Mesothelial cell of epicardium (in vitro differentiated cells): Measurements from ENCODE around the gene SCRN3. TPM values are rescaled to one million over a fixed set of nuclear protein-coding genes. Genes with fewer than 3 reads are reported as not detected.
"Not testable (repeated sequence)": the region's sequence is repeated elsewhere in the genome, so short reads cannot be mapped to it uniquely, and the experiment has no call there.

Source experiments
- DNase-seq, 2 experiments: peaks; one replicate each; pipeline ENCODE4 v3.0.0; 2021; ENCODE audit warnings: low spot score in 2 of 2; ENCODE audit not compliant: unreplicated experiment in 2 of 2
- H3K27ac Mint-ChIP-seq: 2 replicates; pipeline ENCODE4 v1.8.0; 2021; ENCODE audit warnings: mixed read lengths
- H3K27me3 Mint-ChIP-seq: 2 replicates; pipeline ENCODE4 v1.8.0; 2021; ENCODE audit warnings: low read depth, mixed read lengths
- H3K36me3 Mint-ChIP-seq: 2 replicates; pipeline ENCODE4 v1.8.0; 2021; ENCODE audit warnings: mixed read lengths
- H3K4me1 Mint-ChIP-seq: 2 replicates; pipeline ENCODE4 v1.8.0; 2021; ENCODE audit warnings: mixed read lengths
- H3K4me3 Mint-ChIP-seq: 2 replicates; pipeline ENCODE4 v1.8.0; 2021; ENCODE audit warnings: mild to moderate bottlenecking, moderate library complexity, mixed read lengths
- H3K9me3 Mint-ChIP-seq: 2 replicates; pipeline ENCODE4 v1.8.0; 2021; ENCODE audit warnings: mixed read lengths
- total RNA-seq: library from RNA; stranded (reverse); gene quantifications from 3 replicates; pipeline ENCODE4 v1.2.1, GENCODE V29; 2021
- TF ChIP-seq, protein P1 (sequence below): fragments of 200-600 bp; sonication (generic); IDR thresholded peaks from one replicate; pipeline ENCODE4 v1.5.0; 2021; ENCODE audit warnings: antibody characterized with exemption; ENCODE audit not compliant: unreplicated experiment

SCRN3 gene
- total RNA-seq, 1 donor from 2014 or later: 26.5 TPM

DNA sequence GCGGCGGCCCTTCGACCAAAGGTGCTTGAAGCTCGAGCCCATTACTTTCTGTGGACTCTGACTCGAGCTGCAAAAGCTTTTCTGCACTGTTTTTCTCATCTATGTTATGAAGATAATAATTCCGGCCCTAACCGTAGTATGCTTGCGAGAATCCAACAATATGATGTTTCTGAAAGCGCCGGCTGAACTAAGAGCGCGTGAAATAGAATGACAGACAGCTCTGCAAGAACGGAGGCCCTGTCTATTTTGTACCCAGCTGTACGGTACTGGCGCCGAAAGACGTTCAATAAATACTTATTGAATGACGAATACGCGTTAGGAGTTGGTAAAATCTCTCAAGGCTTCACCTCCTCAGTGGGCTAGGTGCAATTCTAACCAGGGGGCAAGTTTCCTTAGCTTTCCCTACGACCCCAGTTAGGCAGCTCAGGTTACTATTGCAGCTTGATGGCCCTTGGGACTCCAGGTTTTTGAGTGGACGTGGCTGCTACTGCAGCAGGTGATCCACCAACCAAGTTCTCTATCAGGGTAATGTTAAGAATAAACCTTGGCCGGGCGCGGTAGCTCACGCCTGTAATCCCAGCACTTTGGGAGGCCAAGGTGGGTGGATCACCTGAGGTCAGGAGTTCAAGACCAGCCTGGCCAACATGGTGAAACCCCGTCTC lies 570 bp downstream of the SCRN3 start:
- H3K27ac Mint-ChIP-seq: peak overlapping the region; percentile 98
- H3K27me3 Mint-ChIP-seq: no peaks in the 10 kb centered on the region
- TF ChIP-seq, protein P1, sequence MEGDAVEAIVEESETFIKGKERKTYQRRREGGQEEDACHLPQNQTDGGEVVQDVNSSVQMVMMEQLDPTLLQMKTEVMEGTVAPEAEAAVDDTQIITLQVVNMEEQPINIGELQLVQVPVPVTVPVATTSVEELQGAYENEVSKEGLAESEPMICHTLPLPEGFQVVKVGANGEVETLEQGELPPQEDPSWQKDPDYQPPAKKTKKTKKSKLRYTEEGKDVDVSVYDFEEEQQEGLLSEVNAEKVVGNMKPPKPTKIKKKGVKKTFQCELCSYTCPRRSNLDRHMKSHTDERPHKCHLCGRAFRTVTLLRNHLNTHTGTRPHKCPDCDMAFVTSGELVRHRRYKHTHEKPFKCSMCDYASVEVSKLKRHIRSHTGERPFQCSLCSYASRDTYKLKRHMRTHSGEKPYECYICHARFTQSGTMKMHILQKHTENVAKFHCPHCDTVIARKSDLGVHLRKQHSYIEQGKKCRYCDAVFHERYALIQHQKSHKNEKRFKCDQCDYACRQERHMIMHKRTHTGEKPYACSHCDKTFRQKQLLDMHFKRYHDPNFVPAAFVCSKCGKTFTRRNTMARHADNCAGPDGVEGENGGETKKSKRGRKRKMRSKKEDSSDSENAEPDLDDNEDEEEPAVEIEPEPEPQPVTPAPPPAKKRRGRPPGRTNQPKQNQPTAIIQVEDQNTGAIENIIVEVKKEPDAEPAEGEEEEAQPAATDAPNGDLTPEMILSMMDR: no peak
- H3K36me3 Mint-ChIP-seq: peaks cover 11% of the 10 kb centered on the region
- H3K9me3 Mint-ChIP-seq: no peaks in the 10 kb centered on the region
- peaks cover 33% of the 10 kb centered on the region for H3K4me1 Mint-ChIP-seq
- no peak for DNase-seq
- peak overlapping the region; percentile 96 for H3K4me3 Mint-ChIP-seq

DNA sequence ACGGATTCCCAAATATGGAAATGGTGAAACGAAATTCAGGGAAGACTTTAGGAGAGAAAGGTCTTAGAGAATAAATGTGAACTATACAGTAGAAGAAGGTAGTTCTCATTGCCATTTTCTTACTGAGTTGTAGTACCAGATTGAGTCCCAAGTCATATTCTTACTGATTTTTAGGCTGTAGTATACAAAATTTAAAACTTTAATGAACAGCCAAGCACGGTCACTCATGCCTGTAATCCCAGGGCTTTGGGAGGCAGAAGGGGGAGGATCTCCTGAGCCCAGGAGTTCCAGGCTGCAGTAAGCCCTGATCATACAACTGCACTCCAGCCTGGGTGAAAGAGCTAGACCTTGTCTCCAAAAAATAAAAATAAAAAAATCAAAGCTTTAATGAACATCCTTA lies 2.2 kb downstream of the SCRN3 start:
- DNase-seq: no peak
- Mint-ChIP-seq H3K27me3 (no peaks in the 10 kb centered on the region), H3K36me3 (peaks cover 4% of the 10 kb centered on the region), H3K27ac (no peak overlapping the region), H3K4me1 (peaks cover 30% of the 10 kb centered on the region), H3K9me3 (no peaks in the 10 kb centered on the region), H3K4me3 (no peak overlapping the region)
- TF ChIP-seq, protein P1: no peak

DNA sequence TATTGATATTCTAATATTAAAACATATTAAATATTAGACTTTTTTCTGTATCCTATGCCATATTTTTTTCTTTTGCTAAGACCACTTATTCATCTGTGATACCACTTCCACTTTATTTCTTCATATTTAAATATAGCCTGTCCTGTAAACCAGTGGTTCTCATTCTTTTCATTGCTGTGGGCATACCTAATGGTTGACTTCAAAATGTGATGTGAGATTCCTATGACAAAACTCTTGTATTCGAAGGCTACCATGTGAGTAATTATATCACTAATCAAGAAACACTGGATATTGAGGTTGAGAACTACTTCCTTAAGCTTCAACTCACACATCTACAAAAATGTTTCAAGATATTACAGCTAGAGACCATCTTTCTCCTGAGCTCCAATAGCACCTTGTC lies 3.6 kb downstream of the SCRN3 start:
- peaks cover 13% of the 10 kb centered on the region for H3K36me3 Mint-ChIP-seq
- peaks cover 4% of the 10 kb centered on the region for H3K9me3 Mint-ChIP-seq
- TF ChIP-seq, protein P1: no peak
- no peak overlapping the region for H3K4me3 Mint-ChIP-seq
- H3K4me1 Mint-ChIP-seq: peaks cover 20% of the 10 kb centered on the region
- no peaks in the 10 kb centered on the region for H3K27me3 Mint-ChIP-seq
- H3K27ac Mint-ChIP-seq: no peak overlapping the region
- DNase-seq: no peak

DNA sequence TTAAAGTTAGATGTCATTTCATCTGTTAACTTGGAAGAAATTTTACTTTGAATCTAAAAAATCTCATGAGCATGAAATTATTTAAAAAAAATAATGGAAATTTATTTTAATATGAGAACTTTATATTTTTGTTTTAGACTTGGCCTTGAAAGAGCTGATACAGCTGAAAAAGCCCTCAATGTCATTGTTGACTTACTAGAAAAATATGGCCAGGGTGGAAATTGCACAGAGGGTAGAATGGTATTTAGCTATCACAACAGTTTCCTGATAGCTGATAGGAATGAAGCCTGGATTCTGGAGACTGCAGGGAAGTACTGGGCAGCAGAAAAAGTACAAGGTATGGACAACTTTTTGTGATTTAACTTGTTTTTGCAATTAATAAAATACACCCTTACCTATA lies 5.3 kb downstream of the SCRN3 start:
- H3K9me3 Mint-ChIP-seq: peaks cover 4% of the 10 kb centered on the region
- peaks cover 13% of the 10 kb centered on the region for H3K36me3 Mint-ChIP-seq
- TF ChIP-seq, protein P1: no peak
- H3K4me3 Mint-ChIP-seq: no peak overlapping the region
- H3K27me3 Mint-ChIP-seq: no peaks in the 10 kb centered on the region
- no peak for DNase-seq
- H3K27ac Mint-ChIP-seq: no peak overlapping the region
- peaks cover 11% of the 10 kb centered on the region for H3K4me1 Mint-ChIP-seq

DNA sequence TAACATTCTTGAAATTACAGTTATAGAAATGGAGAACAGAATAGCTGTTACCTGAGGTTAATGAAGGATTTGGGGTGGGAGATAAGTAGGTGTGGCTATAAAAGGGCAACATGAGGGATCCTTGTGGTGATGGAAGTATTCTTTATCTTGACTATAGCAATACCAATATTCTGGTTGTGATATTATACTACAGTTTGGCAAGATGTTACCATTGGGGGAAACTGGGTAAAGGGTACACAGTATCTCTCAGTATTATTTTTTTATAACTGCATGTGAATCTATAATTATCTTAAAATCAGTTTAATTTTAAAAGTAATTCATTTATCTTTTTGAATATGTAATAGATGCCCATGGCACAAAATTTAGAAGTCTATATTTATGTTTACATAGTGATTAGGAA lies 8.1 kb downstream of the SCRN3 start:
- no peaks in the 10 kb centered on the region for H3K27me3 Mint-ChIP-seq
- TF ChIP-seq, protein P1: no peak
- peaks cover 13% of the 10 kb centered on the region for H3K36me3 Mint-ChIP-seq
- peaks cover 4% of the 10 kb centered on the region for H3K9me3 Mint-ChIP-seq
- no peaks in the 10 kb centered on the region for H3K4me1 Mint-ChIP-seq
- no peak overlapping the region for H3K4me3 Mint-ChIP-seq
- no peak overlapping the region for H3K27ac Mint-ChIP-seq
- no peak for DNase-seq

DNA sequence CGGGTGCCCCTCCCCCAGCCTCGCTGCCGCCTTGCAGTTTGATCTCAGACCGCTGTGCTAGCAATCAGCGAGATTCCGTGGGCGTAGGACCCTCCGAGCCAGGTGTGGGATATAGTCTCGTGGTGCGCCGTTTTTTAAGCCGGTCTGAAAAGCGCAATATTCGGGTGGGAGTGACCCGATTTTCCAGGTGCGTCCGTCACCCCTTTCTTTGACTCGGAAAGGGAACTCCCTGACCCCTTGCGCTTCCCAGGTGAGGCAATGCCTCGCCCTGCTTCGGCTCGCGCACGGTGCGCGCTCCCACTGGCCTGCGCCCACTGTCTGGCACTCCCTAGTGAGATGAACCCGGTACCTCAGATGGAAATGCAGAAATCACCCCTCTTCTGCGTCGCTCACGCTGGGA lies 14.5 kb downstream of the SCRN3 start:
- not testable (repeated sequence) for H3K4me1 Mint-ChIP-seq, DNase-seq, H3K27me3 Mint-ChIP-seq, H3K9me3 Mint-ChIP-seq
- H3K27ac Mint-ChIP-seq: peak overlapping the region; percentile 87
- peaks cover 14% of the 10 kb centered on the region for H3K36me3 Mint-ChIP-seq
- peak overlapping the region; percentile 76 for H3K4me3 Mint-ChIP-seq
